ENCODE data around the gene PTK7.

Gene PTK7

DNA sequence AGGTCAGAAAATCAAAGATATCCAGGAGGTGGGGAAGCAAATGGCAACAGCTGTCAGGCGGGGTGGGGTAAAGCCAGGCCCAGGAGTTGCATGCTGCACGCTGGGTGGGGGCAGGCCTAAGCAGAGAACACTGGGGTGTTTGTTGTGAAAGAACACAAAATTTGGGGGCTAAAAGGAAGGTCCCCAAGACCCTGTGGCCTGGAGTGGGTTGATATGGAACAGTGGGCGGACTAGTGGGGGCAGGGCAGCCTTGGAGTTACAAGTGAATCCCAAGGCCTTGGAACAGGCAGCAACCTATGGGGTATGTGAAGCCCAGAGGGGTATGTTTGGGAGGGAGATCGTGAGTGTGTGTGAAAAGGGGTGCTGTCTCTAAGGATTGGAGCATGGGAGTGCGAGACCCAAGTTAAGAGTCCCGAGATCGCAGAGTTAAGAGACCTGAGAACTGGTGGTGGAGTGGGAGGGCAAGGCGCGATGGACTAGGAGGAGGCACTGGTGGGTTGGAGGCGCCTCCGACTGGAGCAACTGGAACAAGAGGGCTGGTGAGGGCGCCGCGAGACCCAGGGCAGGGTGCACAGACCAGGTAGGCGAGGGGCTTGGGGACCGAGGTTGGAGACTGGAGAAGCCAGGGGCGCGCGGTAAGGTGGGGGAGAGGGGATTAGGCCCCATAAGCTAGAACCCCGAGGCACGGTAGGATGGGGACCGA lies 23.1 kb upstream of the PTK7 start:
- no peaks in the 10 kb centered on the region for H3K9me3 ChIP-seq (ENCODE audit: severe bottlenecking)
- peak overlapping the region; percentile 77 for H3K27ac ChIP-seq (ENCODE audit: poor library complexity, severe bottlenecking)
- peak; percentile 24 for ATAC-seq (ENCODE audit: low read depth)
- TF ChIP-seq, protein P1, sequence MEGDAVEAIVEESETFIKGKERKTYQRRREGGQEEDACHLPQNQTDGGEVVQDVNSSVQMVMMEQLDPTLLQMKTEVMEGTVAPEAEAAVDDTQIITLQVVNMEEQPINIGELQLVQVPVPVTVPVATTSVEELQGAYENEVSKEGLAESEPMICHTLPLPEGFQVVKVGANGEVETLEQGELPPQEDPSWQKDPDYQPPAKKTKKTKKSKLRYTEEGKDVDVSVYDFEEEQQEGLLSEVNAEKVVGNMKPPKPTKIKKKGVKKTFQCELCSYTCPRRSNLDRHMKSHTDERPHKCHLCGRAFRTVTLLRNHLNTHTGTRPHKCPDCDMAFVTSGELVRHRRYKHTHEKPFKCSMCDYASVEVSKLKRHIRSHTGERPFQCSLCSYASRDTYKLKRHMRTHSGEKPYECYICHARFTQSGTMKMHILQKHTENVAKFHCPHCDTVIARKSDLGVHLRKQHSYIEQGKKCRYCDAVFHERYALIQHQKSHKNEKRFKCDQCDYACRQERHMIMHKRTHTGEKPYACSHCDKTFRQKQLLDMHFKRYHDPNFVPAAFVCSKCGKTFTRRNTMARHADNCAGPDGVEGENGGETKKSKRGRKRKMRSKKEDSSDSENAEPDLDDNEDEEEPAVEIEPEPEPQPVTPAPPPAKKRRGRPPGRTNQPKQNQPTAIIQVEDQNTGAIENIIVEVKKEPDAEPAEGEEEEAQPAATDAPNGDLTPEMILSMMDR (IDR thresholded peaks at IDR 0.05; ENCODE audit: poor library complexity, severe bottlenecking), result no peak
- H3K4me3 ChIP-seq (ENCODE audit: severe bottlenecking), result peak overlapping the region; percentile 83
- peaks cover 5% of the 10 kb centered on the region for H3K4me1 ChIP-seq (ENCODE audit: insufficient read depth, poor library complexity, severe bottlenecking)
- DNase-seq (ENCODE audit: low spot score), result no peak
- H3K27me3 ChIP-seq (ENCODE audit: insufficient read depth, poor library complexity, severe bottlenecking), result no peaks in the 10 kb centered on the region
- H3K36me3 ChIP-seq (ENCODE audit: low read depth), result peaks cover 64% of the 10 kb centered on the region

DNA sequence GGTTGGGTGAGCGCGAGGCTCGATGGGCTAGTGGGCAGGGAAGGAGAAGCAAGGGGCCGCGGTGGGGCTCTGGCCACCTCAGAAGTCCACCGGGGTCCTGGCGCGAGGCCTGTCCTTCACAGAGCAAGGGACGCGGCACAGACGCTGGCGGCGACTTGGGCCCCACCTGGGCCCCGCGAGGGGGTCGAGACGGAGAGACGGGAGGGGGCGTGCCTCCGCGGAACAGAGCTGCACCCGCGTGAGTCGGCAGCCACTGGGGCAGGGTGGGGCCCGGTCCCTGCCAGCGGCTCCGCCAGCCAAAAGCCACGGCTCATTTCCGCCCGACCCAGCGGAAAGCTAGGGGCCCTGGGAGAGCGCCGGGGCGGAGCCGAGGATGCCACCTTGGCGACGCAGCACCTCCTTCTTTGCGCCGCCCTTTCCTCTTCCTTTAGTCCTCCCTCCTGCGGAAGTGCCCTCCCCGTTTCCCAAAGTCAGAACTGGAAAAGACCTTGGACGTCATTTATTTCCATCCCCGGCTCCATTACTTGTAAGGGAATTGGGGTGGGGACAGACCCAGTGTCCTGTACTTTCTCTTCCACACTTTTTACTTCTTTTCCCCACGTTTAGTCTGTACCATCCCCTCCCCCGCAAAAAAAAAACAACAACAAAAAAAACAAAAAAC lies 22.4 kb upstream of the PTK7 start, which contains the start of gene CUL7:
Gene CUL7, minus strand, starts transcription at position 307 of the 661 bp plus-strand sequence. CDS start 1,063 bp downstream, outside the sequence.
- no peaks in the 10 kb centered on the region for H3K9me3 ChIP-seq (ENCODE audit: severe bottlenecking)
- DNase-seq (ENCODE audit: low spot score) (peak; percentile 93), ATAC-seq (ENCODE audit: low read depth) (peak; percentile 96)
- peaks cover 5% of the 10 kb centered on the region for H3K4me1 ChIP-seq (ENCODE audit: insufficient read depth, poor library complexity, severe bottlenecking)
- H3K36me3 ChIP-seq (ENCODE audit: low read depth), result peaks cover 61% of the 10 kb centered on the region
- TF ChIP-seq, protein P1 (IDR thresholded peaks at IDR 0.05; ENCODE audit: poor library complexity, severe bottlenecking), result no peak
- H3K27ac ChIP-seq (ENCODE audit: poor library complexity, severe bottlenecking), result peak within 1 kb of the TSS; percentile 77
- no peaks in the 10 kb centered on the region for H3K27me3 ChIP-seq (ENCODE audit: insufficient read depth, poor library complexity, severe bottlenecking)
- peak within 1 kb of the TSS; percentile 83 for H3K4me3 ChIP-seq (ENCODE audit: severe bottlenecking)

DNA sequence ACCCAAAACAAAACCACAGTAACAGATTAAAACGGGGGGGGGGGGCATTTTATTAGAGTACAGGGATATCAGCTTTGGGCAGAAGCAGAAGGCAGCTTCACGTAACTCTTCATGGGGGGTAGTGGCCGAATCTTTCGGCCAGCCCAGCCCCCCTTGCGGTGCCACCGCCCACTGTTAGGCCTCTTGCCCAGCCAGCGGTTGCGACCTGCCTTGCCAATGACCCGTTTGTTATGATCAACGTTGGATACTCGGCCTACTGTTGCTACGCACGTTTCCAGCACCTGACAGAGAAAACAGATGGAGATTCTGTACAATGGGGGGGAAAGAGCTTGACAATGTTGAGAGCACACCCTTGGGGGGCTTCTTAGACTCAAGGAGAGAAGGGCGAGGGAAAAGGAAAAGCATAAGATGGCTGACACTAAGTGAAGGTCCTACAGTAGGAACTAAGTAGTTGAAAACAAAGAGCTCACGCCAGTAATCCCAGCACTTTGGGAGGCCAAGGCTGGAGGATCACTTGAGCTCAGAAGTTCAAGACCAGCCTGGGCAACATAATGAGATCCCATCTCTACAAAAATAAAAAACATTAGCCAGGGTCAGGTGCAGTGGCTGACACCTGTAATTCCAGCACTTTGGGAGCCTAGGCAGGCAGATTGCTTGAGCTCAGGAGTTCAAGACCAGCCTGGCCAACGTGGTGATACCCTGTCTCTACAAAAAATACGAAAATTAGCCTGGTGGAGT lies 21.7 kb upstream of the PTK7 start:
- H3K27me3 ChIP-seq (ENCODE audit: insufficient read depth, poor library complexity, severe bottlenecking), result no peaks in the 10 kb centered on the region
- no peaks in the 10 kb centered on the region for H3K9me3 ChIP-seq (ENCODE audit: severe bottlenecking)
- TF ChIP-seq, protein P1 (IDR thresholded peaks at IDR 0.05; ENCODE audit: poor library complexity, severe bottlenecking), result no peak
- H3K4me3 ChIP-seq (ENCODE audit: severe bottlenecking), result peak overlapping the region; percentile 83
- peak overlapping the region; percentile 77 for H3K27ac ChIP-seq (ENCODE audit: poor library complexity, severe bottlenecking)
- peaks cover 54% of the 10 kb centered on the region for H3K36me3 ChIP-seq (ENCODE audit: low read depth)
- ATAC-seq (ENCODE audit: low read depth), result no peak
- peaks cover 5% of the 10 kb centered on the region for H3K4me1 ChIP-seq (ENCODE audit: insufficient read depth, poor library complexity, severe bottlenecking)
- no peak for DNase-seq (ENCODE audit: low spot score)

DNA sequence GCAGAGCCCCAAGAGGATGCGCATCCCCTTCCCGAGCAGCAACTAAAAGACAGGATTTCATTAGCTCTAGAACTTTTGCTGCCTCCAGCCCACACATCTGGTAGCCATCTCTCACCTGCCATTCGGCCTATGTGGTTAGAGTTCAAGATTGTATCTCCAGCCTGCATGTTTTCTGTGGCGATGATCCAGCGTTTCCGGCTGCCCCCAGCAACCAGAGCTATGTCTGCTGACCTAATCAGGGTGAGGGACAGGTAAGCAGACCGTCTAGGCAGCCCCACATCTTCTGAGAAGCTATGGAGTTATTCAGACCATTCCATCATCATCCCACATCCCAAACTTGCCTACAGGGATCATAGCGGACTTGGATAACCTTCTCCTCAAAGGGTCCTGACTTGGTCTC lies 20.1 kb upstream of the PTK7 start:
- H3K36me3 ChIP-seq (ENCODE audit: low read depth), result peaks cover 38% of the 10 kb centered on the region

More for the DNA sequence above, 20.1 kb upstream of the PTK7 start:
- DNase-seq (ENCODE audit: low spot score), result no peak
- TF ChIP-seq, protein P1 (IDR thresholded peaks at IDR 0.05; ENCODE audit: poor library complexity, severe bottlenecking), result no peak
- H3K4me3 ChIP-seq (ENCODE audit: severe bottlenecking), result no peak overlapping the region
- H3K4me1 ChIP-seq (ENCODE audit: insufficient read depth, poor library complexity, severe bottlenecking), result peaks cover 5% of the 10 kb centered on the region
- no peaks in the 10 kb centered on the region for H3K9me3 ChIP-seq (ENCODE audit: severe bottlenecking)
- no peaks in the 10 kb centered on the region for H3K27me3 ChIP-seq (ENCODE audit: insufficient read depth, poor library complexity, severe bottlenecking)
- peak overlapping the region; percentile 77 for H3K27ac ChIP-seq (ENCODE audit: poor library complexity, severe bottlenecking)
- no peak for ATAC-seq (ENCODE audit: low read depth)

Data from RWPE2 (cell line).